GM18511 (cell line): ENCODE results near the gene SLC30A10.
"Not testable (repeated sequence)": the region's sequence is repeated elsewhere in the genome, so short reads cannot be mapped to it uniquely, and the experiment has no call there.

Experiments
- ATAC-seq: cut with Tn5 transposase; IDR thresholded peaks from one replicate; pipeline ENCODE4 v1.9.1; 2021; ENCODE audit warnings: mild to moderate bottlenecking, moderate library complexity; ENCODE audit not compliant: unreplicated experiment

SLC30A10 gene

GRCh38 chr1:219928791-219929118 lies 398 bp upstream of the SLC30A10 start:
- ATAC-seq = peak; percentile 8

DNA sequence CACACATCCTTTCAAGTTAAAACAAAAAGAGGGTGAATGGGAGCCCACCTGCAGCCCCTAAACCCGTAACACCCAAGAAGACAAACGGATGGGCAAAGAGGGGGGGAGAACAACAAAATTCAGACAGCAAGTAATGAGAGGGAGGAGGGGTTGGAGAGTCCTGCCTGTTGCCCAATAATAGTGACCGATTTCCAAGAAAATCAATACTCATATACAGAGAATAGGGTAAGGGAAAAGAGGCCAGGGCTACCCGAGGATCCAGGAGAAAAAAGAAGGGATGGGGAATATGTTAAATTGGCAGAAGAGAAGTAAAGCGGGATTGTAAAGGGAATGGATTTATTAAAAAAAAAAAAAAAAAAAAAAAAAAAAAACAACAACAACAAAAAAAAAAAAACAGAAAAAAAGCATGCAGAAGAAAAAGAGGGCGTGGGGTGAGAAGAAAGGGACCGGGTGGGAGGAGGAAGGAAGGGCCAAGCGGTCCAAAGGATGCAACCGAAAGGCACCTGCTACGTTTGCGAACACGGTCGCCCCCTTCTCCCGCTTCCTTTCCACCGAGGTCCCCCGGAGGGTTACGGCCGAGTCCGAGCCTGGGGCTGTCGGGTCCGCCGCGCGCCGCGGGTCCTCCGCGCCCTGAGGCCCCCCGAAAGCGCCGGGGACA lies 930 bp downstream of the SLC30A10 start:
- peak; percentile 17 for ATAC-seq

DNA sequence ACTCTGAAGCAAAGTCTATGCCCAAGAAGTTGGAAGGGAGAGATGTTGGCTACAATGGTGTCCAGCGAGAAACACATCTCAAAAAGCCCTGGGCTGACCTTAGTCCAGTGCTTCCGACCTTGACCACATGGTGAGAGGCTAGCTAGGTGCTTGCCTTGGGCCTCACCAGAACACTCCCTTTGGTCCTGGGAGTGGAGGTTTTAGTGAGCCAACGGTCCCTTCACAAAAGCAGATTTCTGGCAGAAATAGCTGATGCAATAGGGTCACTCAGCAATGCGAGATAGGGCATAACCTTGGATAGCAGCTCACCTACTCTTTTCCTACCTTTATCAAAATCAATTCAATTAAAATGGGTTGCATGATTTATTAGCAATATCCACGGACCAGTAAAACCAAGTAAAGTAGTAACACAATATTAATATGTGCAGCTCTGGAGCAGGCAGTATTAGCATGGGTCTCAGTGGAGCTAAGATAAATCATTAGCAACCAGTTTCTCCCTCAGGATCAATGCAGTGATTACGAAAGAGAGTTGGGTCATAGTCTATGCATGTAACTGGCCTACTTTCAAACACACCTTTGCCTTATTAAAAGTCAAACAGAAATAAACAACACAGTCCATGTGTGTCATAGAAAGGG lies 1.9 kb downstream of the SLC30A10 start:
- ATAC-seq = no peak

- no peak for ATAC-seq
Measured at GRCh38 chr1:219924342-219924741, 4.0 kb downstream of the SLC30A10 start.

DNA sequence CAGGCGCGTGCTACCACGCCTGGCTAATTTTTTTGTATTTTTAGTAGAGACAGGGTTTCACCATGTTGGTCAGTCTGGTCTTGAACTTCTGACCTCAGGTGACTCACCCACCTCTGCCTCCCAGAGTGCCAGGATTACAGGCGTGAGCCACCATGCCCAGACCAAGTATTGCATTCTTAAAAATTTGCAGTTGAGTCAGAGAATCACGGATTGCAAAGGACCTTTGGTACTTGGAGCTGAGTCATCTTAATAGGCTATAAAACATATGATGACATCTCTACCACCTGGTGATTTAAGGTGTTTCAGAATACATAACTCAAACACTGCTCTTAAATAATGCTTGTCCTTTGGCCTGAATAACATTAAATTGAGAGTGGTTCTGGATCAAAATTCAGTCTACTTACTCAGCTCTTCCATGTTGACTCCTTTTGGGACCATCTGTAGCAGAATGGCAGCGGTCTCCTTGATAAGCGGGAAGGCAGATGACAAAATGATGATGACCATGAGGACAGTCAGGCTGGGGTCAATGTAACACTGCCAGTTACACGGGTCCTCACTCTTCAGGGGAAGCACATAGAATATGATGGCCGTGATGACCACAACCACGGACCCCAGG lies 10.4 kb downstream of the SLC30A10 start:
- no peak for ATAC-seq

DNA sequence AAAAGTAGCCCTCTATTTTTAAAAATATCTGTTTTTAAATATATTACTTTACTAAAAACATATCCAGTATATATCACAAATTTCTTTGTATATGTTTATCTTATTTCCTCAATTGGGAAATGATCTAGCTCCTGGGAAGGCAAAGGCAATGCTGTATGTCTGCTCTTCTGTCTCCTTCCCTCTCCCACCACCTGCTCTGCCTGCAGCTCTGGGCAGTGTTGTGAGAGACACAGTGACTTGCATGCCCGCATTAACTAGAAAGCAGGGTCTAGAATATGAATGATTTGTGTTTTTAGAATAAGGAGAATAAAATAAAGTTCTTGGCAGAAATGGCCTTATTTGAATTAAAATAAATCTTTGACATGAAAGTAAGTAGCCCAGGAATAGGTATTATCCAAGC lies 11.1 kb downstream of the SLC30A10 start:
- ATAC-seq = no peak

- no peak for ATAC-seq
Measured at GRCh38 chr1:219916257-219916656, 12.1 kb downstream of the SLC30A10 start.

DNA sequence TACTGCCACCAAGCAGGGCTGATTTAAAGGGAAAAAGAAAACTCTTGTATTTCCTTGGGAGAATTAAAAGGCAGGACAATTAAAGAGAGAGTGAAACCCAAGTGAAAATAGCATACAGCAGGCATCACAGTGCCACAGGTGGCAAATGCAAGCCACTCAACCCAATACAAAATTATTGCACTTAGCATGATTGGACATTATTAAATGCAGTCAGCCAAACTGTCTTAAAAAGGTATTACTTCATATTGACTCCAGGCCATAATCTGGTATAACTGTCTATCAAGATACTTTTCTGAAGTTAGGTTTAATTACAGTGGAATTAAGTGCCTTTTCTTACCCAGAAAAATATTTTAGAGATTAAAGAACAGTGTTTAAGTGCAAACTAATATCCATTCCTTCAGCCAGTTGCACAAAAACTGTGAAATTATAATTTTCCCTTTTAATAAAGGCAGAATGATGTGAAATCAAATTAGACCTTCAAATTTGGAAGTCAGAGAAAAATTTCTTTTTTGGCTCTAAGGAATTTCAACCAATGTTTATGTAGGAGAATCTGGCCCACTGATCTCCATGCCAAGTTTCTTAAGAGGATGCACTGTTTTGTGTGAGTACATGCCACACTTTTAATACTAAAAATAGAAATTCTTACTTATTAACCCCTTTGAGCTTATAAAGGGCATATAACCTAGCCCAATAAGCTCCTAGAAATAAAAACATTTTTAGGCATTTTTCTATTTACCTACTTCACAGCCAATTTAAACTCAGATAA lies 15.2 kb downstream of the SLC30A10 start:
- no peak for ATAC-seq

DNA sequence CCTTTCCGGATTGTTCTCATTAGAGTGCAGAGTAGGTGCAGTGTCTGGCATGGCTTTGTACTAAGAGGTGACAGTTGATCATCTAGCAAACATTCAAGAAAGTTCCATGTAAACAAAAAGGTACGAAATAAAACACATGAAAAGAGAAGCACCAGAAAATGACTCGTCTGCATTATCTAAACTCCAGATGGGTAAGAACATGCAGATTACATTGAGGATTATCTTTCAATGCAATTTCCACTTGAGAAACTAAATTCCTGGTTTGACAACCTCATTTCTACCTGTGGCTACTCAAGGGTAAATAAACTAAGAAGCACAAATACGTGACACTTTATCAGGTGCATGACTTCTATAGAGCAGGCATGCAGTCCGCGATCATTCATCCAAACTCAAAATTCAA lies 17.6 kb downstream of the SLC30A10 start:
- no peak for ATAC-seq

DNA sequence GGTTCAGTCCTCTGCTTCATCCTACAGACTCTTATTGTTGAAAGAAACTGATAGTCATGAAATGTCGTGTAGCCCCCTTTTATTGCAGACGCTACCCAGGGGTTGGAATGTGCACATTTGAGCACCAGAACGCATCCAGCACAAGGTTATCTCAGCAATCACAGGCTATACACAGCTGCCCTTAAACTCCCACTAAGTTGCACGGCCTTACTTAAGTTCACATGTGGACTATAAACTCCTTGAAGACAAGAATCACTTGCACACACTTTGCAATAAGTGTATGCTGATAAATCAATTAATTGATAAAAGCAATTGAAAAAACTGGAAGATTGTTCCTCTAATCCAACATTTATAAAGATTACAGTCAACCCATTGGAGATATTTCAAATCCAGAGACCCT lies 18.9 kb downstream of the SLC30A10 start:
- ATAC-seq = no peak

- no peak for ATAC-seq
Measured at GRCh38 chr1:219908170-219908569, 20.2 kb downstream of the SLC30A10 start.

GRCh38 chr1:219907772-219908070 lies 20.6 kb downstream of the SLC30A10 start:
- ATAC-seq = no peak

DNA sequence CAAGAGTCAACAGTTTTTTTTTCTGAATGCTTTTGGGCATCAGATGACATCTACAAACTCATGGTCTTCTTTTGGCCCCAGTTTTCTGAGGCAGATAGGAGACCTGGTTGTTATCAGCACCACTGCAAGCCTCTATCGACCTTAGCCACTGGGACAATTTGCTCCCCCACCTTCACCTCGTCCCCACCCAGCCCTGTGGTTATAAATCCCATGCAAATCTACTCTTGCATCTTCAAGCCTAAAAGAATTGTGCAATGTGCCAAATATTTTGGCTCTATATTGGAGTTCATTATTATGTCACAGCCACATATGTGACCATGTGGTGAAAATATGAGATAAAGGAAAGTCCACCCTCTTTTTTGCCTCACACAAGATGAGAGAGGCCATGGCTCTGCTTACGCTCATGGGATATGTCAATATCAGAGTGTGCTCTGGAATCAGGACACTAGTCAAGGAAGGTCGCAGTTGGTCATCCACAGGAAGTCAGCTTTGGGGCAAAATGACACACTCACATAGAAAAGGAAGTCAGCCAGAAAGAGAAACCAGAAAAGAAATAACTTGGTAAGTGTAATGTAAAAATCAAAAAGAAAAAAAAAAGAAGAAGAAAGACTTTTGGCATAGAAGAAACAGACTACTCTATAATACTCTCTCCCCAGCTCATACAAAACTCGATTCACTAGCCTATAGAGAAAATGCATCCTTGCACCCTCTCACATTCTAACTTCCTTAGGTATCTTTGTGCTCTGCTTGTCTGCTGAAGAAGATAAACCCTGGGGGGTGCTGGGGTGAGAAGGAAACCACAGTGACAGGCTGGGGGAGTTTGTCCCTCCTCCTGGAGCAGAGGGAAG lies 21.2 kb downstream of the SLC30A10 start:
- no peak for ATAC-seq

GRCh38 chr1:219906565-219906923 lies 21.8 kb downstream of the SLC30A10 start:
- not testable (repeated sequence) for ATAC-seq

- ATAC-seq = no peak
Measured at GRCh38 chr1:219905524-219905923, 22.8 kb downstream of the SLC30A10 start.

DNA sequence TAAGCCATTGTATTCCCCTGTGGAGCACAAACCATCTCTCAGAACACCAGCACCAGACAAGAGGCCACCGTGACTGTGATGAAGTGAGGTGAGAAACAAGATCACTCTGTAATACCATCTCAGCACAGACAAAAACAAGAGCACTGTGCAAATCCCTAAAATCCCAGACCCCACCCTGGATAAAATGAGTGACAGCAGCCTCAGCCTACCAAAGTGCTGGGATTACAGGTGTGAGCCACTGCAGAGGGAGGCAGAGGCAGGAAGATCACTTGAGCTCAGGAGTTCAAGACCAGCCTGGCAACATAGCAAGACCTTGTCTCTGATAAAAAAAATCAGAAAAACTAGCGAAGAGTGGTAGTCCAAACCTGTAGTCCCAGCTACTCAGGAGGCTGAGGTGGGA lies 23.4 kb downstream of the SLC30A10 start:
- no peak for ATAC-seq

GRCh38 chr1:219903353-219903871 lies 24.9 kb downstream of the SLC30A10 start:
- ATAC-seq = no peak

GRCh38 chr1:219902951-219903350 lies 25.4 kb downstream of the SLC30A10 start:
- no peak for ATAC-seq

DNA sequence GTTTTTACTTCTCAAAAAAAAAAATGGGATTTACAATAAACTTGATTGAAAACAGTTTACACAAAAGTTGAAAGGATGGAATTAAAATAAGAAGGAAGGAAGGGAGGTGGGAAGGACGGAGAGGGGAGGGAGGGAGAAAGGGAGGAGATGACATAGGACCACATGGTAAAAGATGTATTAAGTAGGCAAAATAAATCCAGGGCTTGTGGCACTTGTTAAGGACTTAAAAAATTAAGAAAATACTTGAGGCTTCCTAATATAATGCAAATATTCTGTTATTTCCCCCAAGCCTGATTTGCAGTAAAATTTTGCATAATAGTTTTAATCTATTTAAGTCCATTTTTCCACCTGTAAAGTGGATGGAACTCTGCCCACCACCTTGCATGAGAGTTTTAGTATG lies 27.5 kb downstream of the SLC30A10 start:
- no peak for ATAC-seq

DNA sequence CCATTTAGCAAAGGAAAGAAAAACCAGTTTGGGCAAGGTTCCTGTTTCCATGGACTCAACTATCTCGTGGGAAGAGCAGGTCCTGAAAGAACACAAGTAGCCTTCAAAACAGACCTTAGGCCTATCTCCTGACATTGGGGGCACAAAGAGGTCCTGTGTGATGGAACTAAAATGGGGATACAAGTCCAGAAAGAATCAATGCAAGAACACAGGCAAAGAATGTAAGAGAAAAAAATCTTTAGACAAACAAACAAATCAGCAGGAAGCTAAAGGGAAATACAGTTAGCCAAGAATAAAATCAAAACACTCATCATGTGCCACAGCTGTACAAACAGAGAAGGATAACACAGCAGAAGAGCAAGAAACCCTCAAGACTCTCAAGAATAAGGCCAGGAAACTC lies 28.2 kb downstream of the SLC30A10 start:
- ATAC-seq = no peak

DNA sequence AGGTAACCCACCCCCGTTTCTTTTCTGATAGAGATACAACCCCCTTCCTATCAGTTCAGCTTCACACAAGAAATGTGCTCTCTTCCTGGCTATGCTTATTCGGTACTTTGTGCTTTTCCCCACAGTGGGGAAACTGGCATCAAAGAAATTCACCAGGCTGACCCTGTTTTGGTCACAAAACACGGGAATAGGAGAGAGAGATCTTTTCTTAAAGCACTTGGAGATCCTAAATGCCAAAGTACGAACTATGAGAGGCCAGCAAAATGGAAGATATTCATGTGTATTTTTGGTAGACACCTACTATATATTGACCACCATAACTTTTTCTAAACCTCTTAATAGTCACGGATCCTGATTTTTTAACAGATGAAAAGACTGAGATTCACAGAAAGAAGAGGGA lies 30.0 kb downstream of the SLC30A10 start:
- no peak for ATAC-seq
